ENCODE results near the gene CD69.

DNA sequence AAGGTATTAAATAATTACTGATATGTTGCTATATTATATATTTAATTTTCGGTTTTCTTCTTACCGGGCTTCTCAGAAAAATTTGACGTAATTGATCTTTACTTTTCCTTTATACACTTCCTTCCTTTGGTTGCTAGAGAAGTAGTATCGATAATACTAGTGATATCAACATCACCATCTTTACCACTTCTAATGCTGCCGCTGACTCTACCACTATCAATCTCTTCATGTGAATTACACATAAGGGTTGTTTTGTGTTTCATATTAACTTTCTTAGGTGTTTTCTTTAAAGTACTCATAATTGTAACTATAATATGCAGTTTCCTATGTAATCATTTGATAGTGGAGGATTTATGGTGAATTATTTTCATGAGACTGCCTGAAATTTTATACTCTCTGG, 35.6 kb upstream of the CD69 start:
- no peak for TF ChIP-seq POLR2A (IDR thresholded peaks at IDR 0.05)
- TF ChIP-seq, protein P1, sequence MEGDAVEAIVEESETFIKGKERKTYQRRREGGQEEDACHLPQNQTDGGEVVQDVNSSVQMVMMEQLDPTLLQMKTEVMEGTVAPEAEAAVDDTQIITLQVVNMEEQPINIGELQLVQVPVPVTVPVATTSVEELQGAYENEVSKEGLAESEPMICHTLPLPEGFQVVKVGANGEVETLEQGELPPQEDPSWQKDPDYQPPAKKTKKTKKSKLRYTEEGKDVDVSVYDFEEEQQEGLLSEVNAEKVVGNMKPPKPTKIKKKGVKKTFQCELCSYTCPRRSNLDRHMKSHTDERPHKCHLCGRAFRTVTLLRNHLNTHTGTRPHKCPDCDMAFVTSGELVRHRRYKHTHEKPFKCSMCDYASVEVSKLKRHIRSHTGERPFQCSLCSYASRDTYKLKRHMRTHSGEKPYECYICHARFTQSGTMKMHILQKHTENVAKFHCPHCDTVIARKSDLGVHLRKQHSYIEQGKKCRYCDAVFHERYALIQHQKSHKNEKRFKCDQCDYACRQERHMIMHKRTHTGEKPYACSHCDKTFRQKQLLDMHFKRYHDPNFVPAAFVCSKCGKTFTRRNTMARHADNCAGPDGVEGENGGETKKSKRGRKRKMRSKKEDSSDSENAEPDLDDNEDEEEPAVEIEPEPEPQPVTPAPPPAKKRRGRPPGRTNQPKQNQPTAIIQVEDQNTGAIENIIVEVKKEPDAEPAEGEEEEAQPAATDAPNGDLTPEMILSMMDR (IDR thresholded peaks at IDR 0.05): no peak
- TF ChIP-seq POLR2AphosphoS5 (IDR thresholded peaks at IDR 0.05): no peak
